Amniotic stem cell (primary cell): Measurements from ENCODE around the gene SMAP2.
"Not testable (repeated sequence)": the region's sequence is repeated elsewhere in the genome, so short reads cannot be mapped to it uniquely, and the experiment has no call there.

ENCODE experiments used
- DNase-seq: peaks from one replicate; lab custom pipeline; 2025; lab: John Stamatoyannopoulos, UW

The SMAP2 gene

GRCh38 chr1:40372658-40373322, 737 bp upstream of the SMAP2 start:
- DNase-seq: no peak

GRCh38 chr1:40377512-40377911, 4.0 kb downstream of the SMAP2 start:
- no peak for DNase-seq

GRCh38 chr1:40379785-40380452, 6.4 kb downstream of the SMAP2 start:
- DNase-seq: no peak

- no peak for DNase-seq
These were observed 7.3 kb downstream of the SMAP2 start for GRCh38 chr1:40380817-40381216.

- no peak for DNase-seq
These were observed 8.0 kb downstream of the SMAP2 start for GRCh38 chr1:40381268-40382107.

GRCh38 chr1:40382108-40382460, 8.6 kb downstream of the SMAP2 start:
- no peak for DNase-seq

- no peak for DNase-seq
These were observed 9.1 kb downstream of the SMAP2 start for GRCh38 chr1:40382601-40383000.

- DNase-seq: no peak
These were observed 9.6 kb downstream of the SMAP2 start for GRCh38 chr1:40383095-40383487.

- no peak for DNase-seq
These were observed 10.2 kb downstream of the SMAP2 start for GRCh38 chr1:40383488-40384412.

GRCh38 chr1:40384413-40384762, 10.9 kb downstream of the SMAP2 start:
- no peak for DNase-seq

GRCh38 chr1:40384887-40385286, 11.4 kb downstream of the SMAP2 start:
- DNase-seq: no peak

- DNase-seq: no peak
These were observed 12.2 kb downstream of the SMAP2 start for GRCh38 chr1:40385437-40386358.

GRCh38 chr1:40386359-40386723, 12.8 kb downstream of the SMAP2 start:
- DNase-seq: no peak

GRCh38 chr1:40386796-40387195, 13.3 kb downstream of the SMAP2 start:
- DNase-seq: no peak

GRCh38 chr1:40387381-40388306, 14.1 kb downstream of the SMAP2 start:
- not testable (repeated sequence) for DNase-seq

GRCh38 chr1:40388456-40389321, 15.2 kb downstream of the SMAP2 start:
- not testable (repeated sequence) for DNase-seq

- no peak for DNase-seq
These were observed 15.8 kb downstream of the SMAP2 start for GRCh38 chr1:40389322-40389803.

GRCh38 chr1:40389871-40390560, 16.5 kb downstream of the SMAP2 start:
- no peak for DNase-seq
